OCI-LY7 (cell line): ENCODE data around the gene CRMP1. TPM values are rescaled to one million over a fixed set of nuclear protein-coding genes. Genes with fewer than 3 reads are reported as not detected.

Experiments
- BruUV-seq: library from RNA; stranded (reverse); fragments of 400-500 nt; replicated peaks from 2 replicates; lab custom pipeline; 2021; lab: Mats Ljungman, UMichigan
- CTCF ChIA-PET: fragments of 300-600 bp; sonication (Branson Sonifier 250); formaldehyde crosslinking; loops from one replicate; lab custom pipeline; 2022; ENCODE audit warnings: antibody characterized with exemption; ENCODE audit not compliant: unreplicated experiment; lab: Charles Lee
- POLR2A ChIA-PET: fragments of 300-600 bp; sonication (Branson Sonifier 250); formaldehyde crosslinking; loops from one replicate; lab custom pipeline; 2022; ENCODE audit warnings: antibody characterized with exemption; lab: Charles Lee
- DNase-seq: peaks from one replicate; pipeline ENCODE4 v3.0.0-alpha.2; 2015; ENCODE audit warnings: low spot score
- H2AFZ ChIP-seq: fragments of 200-600 bp; sonication (generic), shearing (Covaris generic); 2 replicates; pipeline ENCODE4 v1.6.1; 2014; ENCODE audit warnings: mild to moderate bottlenecking, antibody characterized with exemption, low read length, moderate library complexity
- H3K27ac ChIP-seq: fragments of 200-600 bp; sonication (generic); 2 replicates; pipeline ENCODE4 v1.5.1; 2014; ENCODE audit warnings: mixed run types, low read depth, mild to moderate bottlenecking, moderate library complexity, low read length, inconsistent platforms; ENCODE audit not compliant: poor library complexity, severe bottlenecking
- H3K36me3 ChIP-seq: fragments of 200-600 bp; sonication (generic); 2 replicates; pipeline ENCODE4 v1.6.1; 2014; ENCODE audit warnings: mild to moderate bottlenecking, antibody characterized with exemption, low read length, moderate library complexity, mixed read lengths; ENCODE audit not compliant: insufficient read depth
- H3K4me1 ChIP-seq: fragments of 200-600 bp; sonication (generic); 2 replicates; pipeline ENCODE4 v1.5.1; 2014; ENCODE audit warnings: mild to moderate bottlenecking, low read length; ENCODE audit not compliant: insufficient read depth, poor library complexity, severe bottlenecking
- H3K4me2 ChIP-seq: fragments of 200-600 bp; sonication (generic); 2 replicates; pipeline ENCODE4 v1.6.1; 2014; ENCODE audit warnings: mild to moderate bottlenecking, low read length
- H3K4me3 ChIP-seq: fragments of 200-600 bp; sonication (generic); 2 replicates; pipeline ENCODE4 v1.5.1; 2014; ENCODE audit warnings: mild to moderate bottlenecking, low read depth, low read length; ENCODE audit not compliant: poor library complexity, severe bottlenecking
- H3K79me2 ChIP-seq: fragments of 200-600 bp; sonication (generic); 2 replicates; pipeline ENCODE4 v1.6.1; 2016; ENCODE audit warnings: low read depth, mild to moderate bottlenecking, low read length, moderate library complexity, mixed read lengths; ENCODE audit not compliant: insufficient read depth
- H3K9me2 ChIP-seq: fragments of 200-600 bp; sonication (generic); 2 replicates; pipeline ENCODE4 v1.6.1; 2016; ENCODE audit warnings: mild to moderate bottlenecking, low read length, mixed read lengths; ENCODE audit not compliant: insufficient read depth
- H3K9me3 ChIP-seq: fragments of 200-600 bp; sonication (generic); 2 replicates; pipeline ENCODE4 v1.6.1; 2014; ENCODE audit warnings: mild to moderate bottlenecking, mixed run types, low read length, mixed read lengths
- H4K20me1 ChIP-seq: fragments of 200-600 bp; sonication (generic); 2 replicates; pipeline ENCODE4 v1.6.1; 2014; ENCODE audit warnings: mild to moderate bottlenecking, antibody characterized with exemption, low read length, moderate library complexity, mixed read lengths; ENCODE audit not compliant: insufficient read depth
- CTCF ChIP-seq: fragments of 200-600 bp; sonication (generic); conservative IDR thresholded peaks from 2 replicates; pipeline ENCODE4 v1.5.1; 2014; ENCODE audit warnings: mild to moderate bottlenecking, antibody characterized with exemption, low read length, moderate library complexity, mixed read lengths
- EZH2phosphoT487 ChIP-seq: fragments of 200-600 bp; sonication (generic); IDR thresholded peaks from 2 replicates; pipeline ENCODE4 v1.6.1; 2018; ENCODE audit warnings: low read depth, borderline replicate concordance, mild to moderate bottlenecking, mixed run types, antibody characterized with exemption, low read length, moderate library complexity, mixed read lengths
- intact Hi-C: fragments of 100-400 bp; cut with micrococcal nuclease; formaldehyde crosslinking; loops from one replicate; pipeline ENCODE4 v1.10.0; 2022; ENCODE audit not compliant: unreplicated experiment
- total RNA-seq, 2 experiments: library from RNA; depleted of rRNA in 1 of 2; stranded (reverse); fragments of >200 nt in 1 of 2; shearing (Covaris generic) in 1 of 2; gene quantifications; 2 replicates each; pipeline ENCODE4 v1.2.3, GENCODE V29; 2014 to 2022

CRMP1 gene
- total RNA-seq, 2 experiments from 2014 or later: not detected

- DNase-seq: no peak
- CTCF ChIA-PET: no interaction called here
- no peaks in the 10 kb centered on the region for H3K9me2 ChIP-seq
- H3K4me2 ChIP-seq: no peak overlapping the region
- TF ChIP-seq CTCF (no peak), EZH2phosphoT487 (no peak)
- H4K20me1 ChIP-seq: no peaks in the 10 kb centered on the region
- H3K4me1 ChIP-seq: no peaks in the 10 kb centered on the region
- no peaks in the 10 kb centered on the region for H3K79me2 ChIP-seq
- H3K36me3 ChIP-seq: no peaks in the 10 kb centered on the region
- intact Hi-C loops: no loop called here
- POLR2A ChIA-PET: no interaction called here
- no peak overlapping the region for H2AFZ ChIP-seq
- H3K4me3 ChIP-seq: no peak overlapping the region
- BruUV-seq: no TSS peak
- H3K27ac ChIP-seq: no peak overlapping the region
- H3K9me3 ChIP-seq: no peaks in the 10 kb centered on the region
These were observed 36.0 kb upstream of the CRMP1 start for GRCh38 chr4:5928844-5929420.

- ChIA-PET CTCF (no interaction called here), POLR2A (no interaction called here)
- Histone ChIP-seq H3K4me2 (no peak overlapping the region), H3K27ac (no peak overlapping the region), H4K20me1 (no peaks in the 10 kb centered on the region), H3K4me1 (no peaks in the 10 kb centered on the region), H3K9me2 (no peaks in the 10 kb centered on the region), H3K36me3 (no peaks in the 10 kb centered on the region), H3K9me3 (no peaks in the 10 kb centered on the region), H3K79me2 (no peaks in the 10 kb centered on the region), H3K4me3 (no peak overlapping the region), H2AFZ (no peak overlapping the region)
- BruUV-seq: no TSS peak
- TF ChIP-seq CTCF: no peak
- no peak for TF ChIP-seq EZH2phosphoT487
- no peak for DNase-seq
- intact Hi-C loops: no loop called here
These were observed 35.4 kb upstream of the CRMP1 start for GRCh38 chr4:5928274-5928673.

- H3K9me2 ChIP-seq: no peaks in the 10 kb centered on the region
- H2AFZ ChIP-seq: no peak overlapping the region
- TF ChIP-seq CTCF (no peak), EZH2phosphoT487 (no peak)
- POLR2A ChIA-PET: no interaction called here
- no peaks in the 10 kb centered on the region for H4K20me1 ChIP-seq
- no peaks in the 10 kb centered on the region for H3K79me2 ChIP-seq
- no peaks in the 10 kb centered on the region for H3K9me3 ChIP-seq
- H3K27ac ChIP-seq: no peak overlapping the region
- H3K36me3 ChIP-seq: no peaks in the 10 kb centered on the region
- peak; percentile 3 for DNase-seq
- CTCF ChIA-PET: no interaction called here
- intact Hi-C loops: no loop called here
- no peak overlapping the region for H3K4me3 ChIP-seq
- no TSS peak for BruUV-seq
- no peak overlapping the region for H3K4me2 ChIP-seq
- H3K4me1 ChIP-seq: no peaks in the 10 kb centered on the region
These were observed 34.9 kb upstream of the CRMP1 start for GRCh38 chr4:5927747-5928146.
